ENCODE results near the gene RANGAP1. TPM values are rescaled to one million over a fixed set of nuclear protein-coding genes. Genes with fewer than 3 reads are reported as not detected.

Gene RANGAP1
- total RNA-seq, 1 experiment from 2014 or later = 240 TPM

DNA sequence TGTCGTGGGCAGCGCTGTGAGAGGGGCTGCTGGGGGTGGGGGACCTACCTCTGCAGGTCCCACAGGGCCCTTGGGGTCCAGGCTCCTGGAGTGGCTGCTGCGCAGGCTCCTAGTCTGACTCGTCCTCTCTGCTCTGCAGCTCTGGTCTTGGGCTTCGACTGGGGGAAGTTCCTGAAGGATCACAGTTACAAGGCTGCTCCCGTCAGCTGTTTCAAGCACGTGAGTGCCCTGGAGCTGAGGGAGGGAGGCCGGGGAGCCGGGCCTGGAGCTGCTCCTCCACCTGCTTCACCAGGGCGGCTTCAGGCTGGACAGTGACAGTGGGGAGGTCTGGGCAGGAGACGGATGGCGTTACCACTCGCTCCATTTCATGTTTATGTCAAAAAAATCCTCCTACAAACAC lies 69.0 kb downstream of the RANGAP1 start:
- in situ Hi-C loops (cut with HindIII; ENCODE audit: low sequenced_read_pairs) = no loop called here
- no peak for DNase-seq (ENCODE audit: low spot score)

DNA sequence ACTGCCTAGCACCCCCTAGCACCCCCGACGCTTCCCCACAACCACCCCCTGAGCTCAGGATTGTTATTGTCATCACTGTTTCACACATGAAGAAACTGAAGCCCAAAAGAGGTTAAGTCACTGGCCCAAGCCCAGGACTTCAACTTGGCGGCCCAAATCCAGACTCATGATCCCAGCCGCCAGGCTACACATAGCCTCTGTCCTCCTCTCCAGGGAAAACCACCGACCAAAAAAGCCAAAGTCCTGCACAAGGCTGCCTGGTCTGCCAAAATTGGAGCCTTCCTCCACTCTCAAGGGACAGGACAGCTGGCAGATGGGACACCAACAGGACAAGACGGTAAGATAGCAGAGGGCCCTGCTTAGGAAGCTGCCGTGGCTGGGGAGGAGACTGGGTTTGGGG lies 70.1 kb downstream of the RANGAP1 start:
- in situ Hi-C loops (cut with HindIII; ENCODE audit: low sequenced_read_pairs) = no loop called here
- DNase-seq (ENCODE audit: low spot score) = no peak

DNA sequence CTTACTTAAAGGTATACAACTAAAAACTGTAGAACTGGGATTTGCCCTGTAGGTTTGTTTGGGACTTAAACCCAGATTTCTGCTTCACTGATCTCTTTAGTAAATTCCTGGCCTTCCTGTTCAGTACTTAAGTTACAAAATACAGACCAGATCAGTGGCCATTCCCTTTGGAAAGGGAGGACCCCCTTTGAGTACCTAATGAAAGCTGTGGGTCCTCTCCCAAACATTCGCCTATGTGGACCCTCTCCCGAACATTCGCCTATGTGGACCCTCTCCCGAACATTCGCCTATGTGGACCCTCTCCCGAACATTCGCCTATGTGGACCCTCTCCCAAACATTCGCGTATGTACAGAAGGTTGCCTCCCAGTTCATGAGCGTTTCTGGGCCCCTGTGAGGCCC lies 70.6 kb downstream of the RANGAP1 start:
- DNase-seq (ENCODE audit: low spot score) = no peak
- in situ Hi-C loops (cut with HindIII; ENCODE audit: low sequenced_read_pairs) = no loop called here

DNA sequence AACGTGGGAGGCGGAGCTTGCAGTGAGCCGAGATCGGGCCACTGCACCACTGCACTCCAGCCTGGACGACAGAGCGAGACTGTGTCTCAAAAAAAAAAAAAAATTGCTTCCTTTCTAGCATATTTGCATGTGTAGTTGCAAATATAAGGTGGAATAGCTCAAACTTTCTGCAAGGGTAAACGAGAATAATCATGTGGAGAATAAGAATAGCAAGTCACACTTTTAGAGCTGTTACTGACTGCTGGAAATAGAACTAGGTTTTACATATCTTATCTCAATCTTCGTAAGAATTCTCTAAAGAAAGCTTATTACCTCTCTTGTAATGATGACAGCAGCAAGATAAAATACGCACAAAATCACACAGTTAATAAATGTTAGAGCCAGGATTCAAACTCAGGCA lies 79.3 kb downstream of the RANGAP1 start:
- in situ Hi-C loops (cut with HindIII; ENCODE audit: low sequenced_read_pairs) = no loop called here
- no peak for DNase-seq (ENCODE audit: low spot score)

DNA sequence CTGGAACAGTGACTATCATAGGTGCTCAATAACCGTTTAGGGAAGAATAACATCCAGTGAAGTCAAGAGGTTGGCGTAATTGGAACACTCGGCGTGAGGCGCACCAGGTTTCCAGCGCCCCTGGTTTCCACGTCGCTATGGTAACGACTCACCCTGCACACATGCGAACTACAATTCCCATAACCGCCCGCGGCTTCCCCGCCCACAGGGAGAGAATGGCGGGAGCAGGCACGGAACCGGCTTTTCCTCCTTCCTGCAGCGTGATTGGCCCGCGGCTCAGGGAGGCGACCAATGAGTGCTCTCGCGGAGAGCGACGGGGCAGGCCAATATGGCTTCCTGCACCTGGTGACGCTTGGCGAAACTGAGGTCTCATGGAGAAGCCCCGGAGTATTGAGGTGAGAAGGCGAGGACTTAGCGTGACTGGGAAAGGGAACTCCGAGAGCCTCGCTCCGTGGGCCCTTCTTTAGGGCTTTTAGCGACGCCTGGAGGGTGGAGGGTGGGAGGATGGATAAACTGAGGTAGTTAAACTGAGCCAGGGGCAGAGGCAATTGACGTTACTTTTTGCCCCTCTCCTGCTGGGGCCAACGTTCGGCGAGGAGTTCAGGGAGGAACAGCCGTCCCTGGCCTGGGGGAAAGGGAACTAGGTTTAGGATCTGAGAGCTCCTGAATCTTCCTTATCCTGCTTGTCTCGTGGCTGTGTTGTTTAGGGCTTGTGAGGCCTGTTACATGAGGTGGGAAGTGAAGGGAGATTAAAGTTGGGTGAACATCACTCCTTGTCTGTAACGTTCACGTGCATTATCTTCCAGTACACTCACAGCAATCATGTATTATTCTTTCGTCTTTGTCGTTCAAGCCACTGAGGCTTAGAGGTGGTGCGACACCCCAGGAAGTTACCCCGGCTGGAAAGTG lies 80.7 kb downstream of the RANGAP1 start, which contains the start of gene L3MBTL2:
TSS of gene L3MBTL2 (plus strand) at position 321 of the 909 bp plus-strand sequence. CDS start at position 372, 51 bp downstream.
- in situ Hi-C loops (cut with HindIII; ENCODE audit: low sequenced_read_pairs) = no loop called here
- DNase-seq (ENCODE audit: low spot score) = peak; percentile 99

DNA sequence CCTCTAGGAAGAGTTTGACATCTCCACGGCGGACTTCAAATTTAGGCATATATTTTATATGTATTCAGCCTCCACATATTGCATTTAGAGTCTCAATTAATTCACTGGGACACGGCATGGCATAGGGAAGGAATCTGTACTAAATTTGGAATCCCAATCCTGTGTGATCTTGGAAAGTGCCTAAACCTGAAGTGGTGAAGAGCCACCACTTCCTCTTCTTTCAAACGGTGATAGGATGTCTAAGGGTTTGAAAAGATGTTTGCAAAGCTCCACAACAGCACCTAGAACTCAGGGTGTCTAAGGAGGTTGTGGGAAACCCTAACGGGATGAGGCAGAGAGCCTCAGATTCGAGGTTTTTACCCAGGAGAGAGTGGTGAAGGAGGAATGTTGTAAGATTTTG lies 81.9 kb downstream of the RANGAP1 start:
- no peak for DNase-seq (ENCODE audit: low spot score)
- in situ Hi-C loops (cut with HindIII; ENCODE audit: low sequenced_read_pairs) = no loop called here

DNA sequence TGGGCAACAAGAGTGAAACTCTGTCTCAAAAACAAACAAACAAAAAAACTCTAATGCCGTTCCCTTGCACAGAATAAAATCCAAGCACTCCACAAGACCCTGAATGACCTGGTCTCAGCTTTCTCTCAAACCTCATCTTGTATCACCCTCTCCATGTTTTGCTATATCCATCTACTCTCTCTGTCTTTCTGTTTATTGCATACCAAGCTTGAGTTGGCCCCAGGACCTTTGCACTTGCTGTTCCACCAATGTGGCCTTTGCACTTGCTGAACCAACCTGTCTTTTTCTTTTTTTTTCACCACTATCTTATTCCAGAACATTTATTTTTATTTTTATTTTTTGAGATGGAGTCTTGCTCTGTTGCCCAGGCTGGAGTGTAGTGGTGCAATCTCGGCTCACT lies 82.9 kb downstream of the RANGAP1 start:
- in situ Hi-C loops (cut with HindIII; ENCODE audit: low sequenced_read_pairs) = no loop called here
- no peak for DNase-seq (ENCODE audit: low spot score)

DNA sequence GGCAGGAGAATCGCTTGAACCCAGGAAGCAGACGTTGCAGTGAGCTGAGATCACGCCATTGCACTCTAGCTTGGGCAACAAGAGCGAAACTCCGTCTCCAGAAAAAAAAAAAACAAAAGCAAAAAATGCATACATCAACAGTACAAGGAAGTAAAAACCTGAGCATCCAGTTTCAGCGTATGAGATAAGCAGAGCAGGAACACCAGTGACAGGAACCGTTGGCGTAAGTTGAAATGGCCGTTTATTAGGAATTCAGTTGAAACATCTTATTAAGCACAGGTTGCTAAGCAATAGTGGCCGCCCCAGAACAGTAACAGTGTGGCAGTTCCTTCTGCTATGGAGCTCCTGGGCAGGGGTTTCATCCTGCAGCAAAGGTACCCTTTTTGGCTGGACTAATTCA lies 84.8 kb downstream of the RANGAP1 start:
- DNase-seq (ENCODE audit: low spot score) = no peak
- in situ Hi-C loops (cut with HindIII; ENCODE audit: low sequenced_read_pairs) = no loop called here

DNA sequence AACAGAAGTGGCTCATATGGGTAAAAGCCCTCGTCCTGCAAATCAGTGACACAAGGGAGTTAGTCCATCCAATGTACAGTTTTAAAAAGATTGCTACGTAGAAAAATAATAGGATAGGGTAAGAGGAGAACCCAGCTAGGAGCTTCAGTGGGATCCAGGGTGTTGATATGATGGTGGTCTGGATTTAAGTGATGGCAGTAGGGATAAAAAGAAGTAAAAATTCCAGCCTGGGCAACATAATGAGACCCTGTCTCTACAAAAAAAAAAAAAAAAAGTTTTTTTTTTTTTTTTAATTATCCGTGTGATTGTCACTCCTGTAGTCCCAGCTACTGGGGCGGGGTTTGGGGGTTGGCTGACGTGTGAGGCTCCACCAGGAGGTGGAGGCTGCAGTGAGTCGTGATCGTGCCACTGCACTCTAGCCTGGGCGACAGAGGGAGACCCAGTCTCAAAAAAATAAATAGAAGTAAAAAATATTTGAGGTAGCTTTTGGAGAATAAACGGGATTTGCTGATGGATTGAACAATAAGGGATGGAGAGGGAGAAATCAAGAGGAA lies 87.9 kb downstream of the RANGAP1 start:
- DNase-seq (ENCODE audit: low spot score) = peak; percentile 36
- in situ Hi-C loops (cut with HindIII; ENCODE audit: low sequenced_read_pairs) = no loop called here

DNA sequence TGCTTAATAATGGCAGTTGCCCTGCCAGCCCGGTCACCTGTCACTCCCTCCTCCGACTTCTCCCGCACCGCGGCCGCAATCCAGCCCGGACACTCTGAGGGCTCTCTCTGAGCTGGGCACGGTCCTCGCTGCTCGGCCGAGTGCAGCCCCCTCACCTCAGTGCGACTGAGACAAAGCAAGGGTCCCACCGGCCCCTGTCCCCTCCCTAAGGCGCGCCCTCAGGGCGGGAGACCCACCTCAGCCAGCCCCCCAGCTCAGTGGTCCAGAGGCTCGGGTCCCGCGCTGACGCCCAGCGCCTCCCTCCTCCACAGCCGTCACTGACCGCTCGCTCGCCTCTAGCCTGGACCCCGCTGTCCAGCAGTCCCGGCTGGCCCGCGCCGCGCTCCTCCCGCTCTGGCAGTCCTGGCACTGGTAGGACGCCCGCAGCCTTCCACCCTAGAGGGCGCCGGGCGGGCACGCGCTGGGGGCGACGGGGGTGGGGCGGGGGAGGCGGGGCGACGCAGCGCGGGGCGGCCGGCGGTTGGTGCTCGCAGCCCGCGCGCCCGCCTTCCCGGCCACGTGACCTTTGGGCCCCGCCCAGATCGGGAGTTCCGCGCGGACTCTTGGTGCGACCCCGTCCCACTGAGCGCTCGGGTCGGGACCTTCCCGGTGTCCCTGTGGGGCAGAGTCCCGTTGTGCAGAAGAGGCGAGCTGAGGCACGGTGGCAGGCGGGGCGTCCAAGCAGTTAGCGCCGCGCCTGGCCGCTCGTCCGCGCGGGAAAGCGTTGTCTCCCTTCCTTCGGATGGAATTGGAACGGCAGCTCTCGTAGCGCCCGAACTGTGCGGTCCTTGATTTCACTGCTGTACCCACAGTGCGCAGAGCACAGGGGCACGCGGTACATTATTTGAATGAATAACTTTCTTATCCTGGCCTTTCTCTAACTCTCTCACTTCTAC lies 88.7 kb downstream of the RANGAP1 start:
- in situ Hi-C loops (cut with HindIII; ENCODE audit: low sequenced_read_pairs) = no loop called here
- peak; percentile 79 for DNase-seq (ENCODE audit: low spot score)

Other genes with a start within 250 kb of the RANGAP1 start
- gene EP300, start 193.6 kb downstream of the RANGAP1 start, total RNA-seq (2014; rRNA removed; shearing (Covaris generic)) = 14.2 and 73.2 TPM in 2 replicates
- 43.8 and 53.1 TPM in 2 replicates for gene L3MBTL2, start 80.9 kb downstream of the RANGAP1 start, total RNA-seq (2014; rRNA removed; shearing (Covaris generic))
- 0.75 and 4.3 TPM in 2 replicates for gene CHADL, start 45.3 kb downstream of the RANGAP1 start, total RNA-seq (2014; rRNA removed; shearing (Covaris generic))
- gene ZC3H7B, start 15.3 kb upstream of the RANGAP1 start, total RNA-seq (2014; rRNA removed; shearing (Covaris generic)) = 53.2 and 64.4 TPM in 2 replicates
- 4.1 and 12.8 TPM in 2 replicates for gene TEF, start 95.8 kb upstream of the RANGAP1 start, total RNA-seq (2014; rRNA removed; shearing (Covaris generic))
- 33.3 and 34.4 TPM in 2 replicates for gene TOB2, start 160.6 kb upstream of the RANGAP1 start, total RNA-seq (2014; rRNA removed; shearing (Covaris generic))
- gene PHF5A, start 182.5 kb upstream of the RANGAP1 start, total RNA-seq (2014; rRNA removed; shearing (Covaris generic)) = 133 and 134 TPM in 2 replicates
- 171 and 184 TPM in 2 replicates for gene ACO2, start 182.9 kb upstream of the RANGAP1 start, total RNA-seq (2014; rRNA removed; shearing (Covaris generic))